Colonic mucosa (tissue), 4 donors: ENCODE data around the gene EVL. TPM values are rescaled to one million over a fixed set of nuclear protein-coding genes. Genes with fewer than 3 reads are reported as not detected.

ENCODE experiments used
- DNase-seq: peaks from one replicate; pipeline ENCODE4 v3.0.0-alpha.2; 2020
- H3K27ac ChIP-seq: fragments of 200-600 bp; one replicate; pipeline ENCODE4 v1.8.0; 2021
- H3K27me3 ChIP-seq: fragments of 200-600 bp; one replicate; pipeline ENCODE4 v1.8.0; 2021
- H3K36me3 ChIP-seq: fragments of 200-600 bp; one replicate; pipeline ENCODE4 v1.8.0; 2021
- H3K4me1 ChIP-seq: fragments of 200-600 bp; one replicate; pipeline ENCODE4 v1.8.0; 2021; ENCODE audit warnings: mild to moderate bottlenecking
- H3K4me3 ChIP-seq: fragments of 200-600 bp; one replicate; pipeline ENCODE4 v1.8.0; 2021
- H3K9ac ChIP-seq, 2 donors: one replicate each; pipeline ENCODE4 v1.7.0; 2013; ENCODE audit warnings: control low read depth in 2 of 2, low read depth in 2 of 2, low read length in 2 of 2
- H3K9me3 ChIP-seq: fragments of 200-600 bp; one replicate; pipeline ENCODE4 v1.8.0; 2021
- intact Hi-C: fragments of 100-400 bp; cut with DNase I; formaldehyde crosslinking; loops from one replicate; pipeline ENCODE4 v1.14.1; 2022
- total RNA-seq, 2 donors: library from RNA; stranded (reverse); fragmentation: NEBNext Ultra II Directional in 1 of 2; extraction: Animal tissue kit (Norgen Biotek cat#: 25700) in 1 of 2; gene quantifications; one replicate each; pipeline ENCODE4 v1.2.1, GENCODE V29; 2021
- TF ChIP-seq, protein P1 (sequence below): fragments of 200-600 bp; IDR thresholded peaks from one replicate; pipeline ENCODE4 v1.8.0; 2022; ENCODE audit warnings: antibody characterized with exemption, mild to moderate bottlenecking
- donor health status: healthy.
- donor health status: DM: no; HTN: no; CAD: no.
- donor health status: DM: no; HTN: no; CAD: no.

Gene EVL
- total RNA-seq, 2 donors from 2014 or later = 13.7 to 15.4 TPM

- H3K4me1 ChIP-seq = no peaks in the 10 kb centered on the region
- no peak overlapping the region for H3K9ac ChIP-seq
- TF ChIP-seq, protein P1, sequence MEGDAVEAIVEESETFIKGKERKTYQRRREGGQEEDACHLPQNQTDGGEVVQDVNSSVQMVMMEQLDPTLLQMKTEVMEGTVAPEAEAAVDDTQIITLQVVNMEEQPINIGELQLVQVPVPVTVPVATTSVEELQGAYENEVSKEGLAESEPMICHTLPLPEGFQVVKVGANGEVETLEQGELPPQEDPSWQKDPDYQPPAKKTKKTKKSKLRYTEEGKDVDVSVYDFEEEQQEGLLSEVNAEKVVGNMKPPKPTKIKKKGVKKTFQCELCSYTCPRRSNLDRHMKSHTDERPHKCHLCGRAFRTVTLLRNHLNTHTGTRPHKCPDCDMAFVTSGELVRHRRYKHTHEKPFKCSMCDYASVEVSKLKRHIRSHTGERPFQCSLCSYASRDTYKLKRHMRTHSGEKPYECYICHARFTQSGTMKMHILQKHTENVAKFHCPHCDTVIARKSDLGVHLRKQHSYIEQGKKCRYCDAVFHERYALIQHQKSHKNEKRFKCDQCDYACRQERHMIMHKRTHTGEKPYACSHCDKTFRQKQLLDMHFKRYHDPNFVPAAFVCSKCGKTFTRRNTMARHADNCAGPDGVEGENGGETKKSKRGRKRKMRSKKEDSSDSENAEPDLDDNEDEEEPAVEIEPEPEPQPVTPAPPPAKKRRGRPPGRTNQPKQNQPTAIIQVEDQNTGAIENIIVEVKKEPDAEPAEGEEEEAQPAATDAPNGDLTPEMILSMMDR = no peak
- DNase-seq = no peak
- no peaks in the 10 kb centered on the region for H3K9me3 ChIP-seq
- no peaks in the 10 kb centered on the region for H3K36me3 ChIP-seq
- intact Hi-C loops = no loop called here
- H3K4me3 ChIP-seq = no peak overlapping the region
- H3K27me3 ChIP-seq = no peaks in the 10 kb centered on the region
- H3K27ac ChIP-seq = no peak overlapping the region
These were observed 16.0 kb upstream of the EVL start for GRCh38 chr14:100049220-100049619.

- no peak overlapping the region for H3K27ac ChIP-seq
- no peak overlapping the region for H3K4me3 ChIP-seq
- TF ChIP-seq, protein P1 = no peak
- H3K27me3 ChIP-seq = no peaks in the 10 kb centered on the region
- H3K36me3 ChIP-seq = no peaks in the 10 kb centered on the region
- DNase-seq = no peak
- H3K4me1 ChIP-seq = no peaks in the 10 kb centered on the region
- H3K9me3 ChIP-seq = no peaks in the 10 kb centered on the region
- intact Hi-C loops = no loop called here
- no peak overlapping the region for H3K9ac ChIP-seq
These were observed 14.1 kb upstream of the EVL start for GRCh38 chr14:100051103-100051502.

DNA sequence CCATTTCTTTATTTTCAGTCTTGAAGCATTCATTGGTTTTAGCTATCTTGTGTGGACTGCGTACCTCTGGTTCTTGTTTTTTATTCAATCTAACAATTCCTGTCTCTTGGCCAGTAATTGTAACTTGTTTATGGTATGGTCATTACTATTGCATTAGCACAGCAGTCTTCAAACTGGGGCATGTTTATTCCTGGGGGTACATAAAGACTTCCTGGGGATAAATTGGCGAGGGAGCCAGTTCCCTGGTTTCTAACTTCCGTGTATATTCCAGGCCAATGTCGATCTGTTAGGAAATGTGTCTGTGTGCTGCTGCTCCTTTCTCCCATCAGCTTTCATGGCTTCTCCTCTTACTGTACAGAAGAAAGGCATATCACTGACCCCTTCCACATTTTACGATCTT, 13.7 kb upstream of the EVL start:
- no peaks in the 10 kb centered on the region for H3K4me1 ChIP-seq
- no peaks in the 10 kb centered on the region for H3K27me3 ChIP-seq
- no peak for DNase-seq
- TF ChIP-seq, protein P1 = no peak
- H3K36me3 ChIP-seq = no peaks in the 10 kb centered on the region
- H3K27ac ChIP-seq = no peak overlapping the region
- intact Hi-C loops = no loop called here
- no peaks in the 10 kb centered on the region for H3K9me3 ChIP-seq
- H3K4me3 ChIP-seq = no peak overlapping the region
- H3K9ac ChIP-seq = no peak overlapping the region

- DNase-seq = no peak
- Histone ChIP-seq H3K27me3 (no peaks in the 10 kb centered on the region), H3K27ac (no peak overlapping the region), H3K9me3 (no peaks in the 10 kb centered on the region), H3K4me3 (no peak overlapping the region), H3K4me1 (no peaks in the 10 kb centered on the region), H3K9ac (no peak overlapping the region), H3K36me3 (no peaks in the 10 kb centered on the region)
- intact Hi-C loops = no loop called here
- TF ChIP-seq, protein P1 = no peak
These were observed 12.4 kb upstream of the EVL start for GRCh38 chr14:100052819-100053218.

DNA sequence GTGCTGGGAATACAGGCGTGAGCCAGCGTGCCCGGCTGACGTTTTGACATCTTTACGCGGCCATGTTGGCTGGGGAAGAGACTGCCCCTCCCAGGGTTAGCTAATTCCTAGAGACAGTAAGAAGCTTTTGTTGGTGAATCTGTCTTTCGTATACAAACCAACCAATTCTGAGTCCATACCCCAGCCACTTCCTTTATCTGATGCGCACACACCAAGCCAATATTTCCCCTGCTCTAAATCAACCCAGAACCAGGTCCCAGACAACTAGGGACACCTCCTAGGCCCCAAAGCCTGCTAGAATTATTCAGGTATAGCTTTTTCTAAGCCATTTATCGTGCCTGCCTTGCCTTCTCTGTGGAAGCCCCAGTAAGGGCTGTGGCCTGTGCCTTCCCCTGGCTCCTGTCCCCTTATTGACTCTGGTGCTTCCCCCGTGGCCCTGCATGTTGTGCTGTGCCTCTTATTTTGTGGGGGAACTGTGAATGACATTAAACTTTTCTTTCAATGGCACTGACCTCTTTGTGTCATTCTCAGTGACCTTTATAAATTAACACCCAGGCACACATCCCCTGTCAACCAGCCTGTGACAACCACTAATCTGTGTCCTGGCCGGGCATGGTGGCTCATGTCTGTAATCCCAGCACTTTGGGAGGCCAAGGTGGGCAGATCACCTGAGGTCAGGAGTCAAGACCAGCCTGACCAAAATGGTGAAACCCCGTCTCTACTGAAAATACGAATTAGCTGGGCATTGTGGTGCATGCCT, 10.7 kb upstream of the EVL start:
- TF ChIP-seq, protein P1 = no peak
- no peak overlapping the region for H3K27ac ChIP-seq
- intact Hi-C loops = no loop called here

More for the DNA sequence above, 10.7 kb upstream of the EVL start:
- no peaks in the 10 kb centered on the region for H3K36me3 ChIP-seq
- no peaks in the 10 kb centered on the region for H3K9me3 ChIP-seq
- H3K27me3 ChIP-seq = no peaks in the 10 kb centered on the region
- H3K9ac ChIP-seq = no peak overlapping the region
- no peak for DNase-seq
- no peaks in the 10 kb centered on the region for H3K4me1 ChIP-seq
- H3K4me3 ChIP-seq = no peak overlapping the region
